Fibroblast of mammary gland (primary cell): ENCODE results near the gene FABP7.

Source experiments
- DNase-seq: peaks from one replicate; pipeline ENCODE4 v3.0.0-alpha.2; 2010; ENCODE audit warnings: low read depth
- H3K4me3 ChIP-seq: 2 replicates; pipeline ENCODE4 v1.5.1; 2011; ENCODE audit warnings: low read depth, mild to moderate bottlenecking, low read length, moderate library complexity; ENCODE audit not compliant: control insufficient read depth
- TF ChIP-seq, protein P1 (sequence below): conservative IDR thresholded peaks from 2 replicates; pipeline ENCODE4 v1.5.1; 2011; ENCODE audit warnings: low read depth, low read length, inconsistent platforms; ENCODE audit not compliant: control insufficient read depth, insufficient read depth

Gene FABP7

DNA sequence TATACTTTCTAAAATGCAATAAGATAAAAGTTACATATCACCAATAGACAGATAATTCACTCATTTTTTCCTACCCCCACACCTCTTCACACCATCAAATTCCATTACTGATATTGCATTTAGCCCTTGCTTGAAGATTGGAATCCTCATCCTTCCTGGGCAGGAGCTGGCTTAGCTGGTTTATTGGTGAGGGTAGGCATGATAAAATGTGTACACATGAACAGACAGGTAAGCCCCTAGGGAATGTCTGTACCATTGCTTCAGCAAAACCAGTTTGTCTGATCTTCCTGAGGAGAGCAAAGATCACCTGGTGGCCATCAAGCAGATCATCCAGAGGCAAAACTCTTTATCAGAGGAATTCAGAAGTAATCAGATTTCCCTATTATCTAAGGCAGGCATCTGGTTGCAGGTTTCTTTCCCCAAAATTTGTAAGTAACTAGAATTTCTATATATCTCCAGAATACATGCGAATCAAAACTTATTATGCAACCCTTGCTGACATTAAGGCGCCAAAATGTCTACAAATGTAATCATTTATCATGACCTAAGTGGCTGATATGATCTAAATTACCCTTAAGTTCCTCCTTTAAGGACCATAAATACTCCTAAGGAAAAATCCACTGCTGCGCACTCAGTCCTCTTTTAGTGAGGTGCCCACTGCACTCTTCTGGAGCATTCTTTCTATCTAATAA lies 6.6 kb upstream of the FABP7 start:
- no peak overlapping the region for H3K4me3 ChIP-seq
- no peak for DNase-seq
- TF ChIP-seq, protein P1, sequence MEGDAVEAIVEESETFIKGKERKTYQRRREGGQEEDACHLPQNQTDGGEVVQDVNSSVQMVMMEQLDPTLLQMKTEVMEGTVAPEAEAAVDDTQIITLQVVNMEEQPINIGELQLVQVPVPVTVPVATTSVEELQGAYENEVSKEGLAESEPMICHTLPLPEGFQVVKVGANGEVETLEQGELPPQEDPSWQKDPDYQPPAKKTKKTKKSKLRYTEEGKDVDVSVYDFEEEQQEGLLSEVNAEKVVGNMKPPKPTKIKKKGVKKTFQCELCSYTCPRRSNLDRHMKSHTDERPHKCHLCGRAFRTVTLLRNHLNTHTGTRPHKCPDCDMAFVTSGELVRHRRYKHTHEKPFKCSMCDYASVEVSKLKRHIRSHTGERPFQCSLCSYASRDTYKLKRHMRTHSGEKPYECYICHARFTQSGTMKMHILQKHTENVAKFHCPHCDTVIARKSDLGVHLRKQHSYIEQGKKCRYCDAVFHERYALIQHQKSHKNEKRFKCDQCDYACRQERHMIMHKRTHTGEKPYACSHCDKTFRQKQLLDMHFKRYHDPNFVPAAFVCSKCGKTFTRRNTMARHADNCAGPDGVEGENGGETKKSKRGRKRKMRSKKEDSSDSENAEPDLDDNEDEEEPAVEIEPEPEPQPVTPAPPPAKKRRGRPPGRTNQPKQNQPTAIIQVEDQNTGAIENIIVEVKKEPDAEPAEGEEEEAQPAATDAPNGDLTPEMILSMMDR = no peak

DNA sequence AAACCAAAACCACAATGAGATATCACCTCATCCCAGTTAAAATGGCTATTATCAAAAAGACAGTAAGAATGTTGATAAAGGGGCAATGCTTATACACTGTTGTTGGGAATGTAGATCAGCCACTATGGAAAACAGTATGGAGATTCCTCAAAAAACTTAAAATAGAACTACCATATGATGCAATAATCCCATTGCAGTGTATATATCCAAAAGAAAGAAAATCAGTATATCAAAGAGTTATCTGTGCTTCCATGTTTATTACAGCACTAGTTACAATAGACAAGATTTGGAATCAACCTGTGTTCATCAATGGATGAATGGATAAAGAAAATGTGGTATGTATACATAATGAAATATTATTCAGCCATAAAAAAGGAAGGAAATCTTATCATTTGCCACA lies 3.5 kb upstream of the FABP7 start:
- TF ChIP-seq, protein P1 = no peak
- no peak overlapping the region for H3K4me3 ChIP-seq
- DNase-seq = no peak

DNA sequence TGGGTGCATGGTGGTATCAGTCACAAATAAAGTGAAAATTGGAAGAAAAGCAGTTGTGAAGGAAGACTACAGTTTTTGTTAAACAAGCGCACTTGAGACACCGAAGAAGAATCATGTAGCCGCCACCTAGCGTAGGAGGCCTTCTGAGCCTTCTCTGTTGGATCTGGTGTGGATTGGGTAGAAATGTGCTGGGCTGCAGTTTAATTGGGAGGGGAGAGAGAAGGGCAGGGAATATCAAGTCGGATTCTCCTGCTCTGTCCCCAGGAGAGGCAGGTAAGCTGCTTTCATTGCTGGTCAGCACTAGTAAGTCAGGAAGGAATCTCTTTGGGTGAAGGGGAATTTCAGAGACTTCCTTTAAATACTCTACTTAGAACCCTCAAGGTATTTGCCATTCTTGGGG lies 1.2 kb upstream of the FABP7 start:
- TF ChIP-seq, protein P1 = no peak
- no peak overlapping the region for H3K4me3 ChIP-seq

GRCh38 chr6:122778985-122779661 lies 393 bp upstream of the FABP7 start:
- TF ChIP-seq, protein P1 = no peak
- no peak for DNase-seq
- no peak overlapping the region for H3K4me3 ChIP-seq

More for the DNA sequence above, 1.2 kb upstream of the FABP7 start:
- DNase-seq = no peak

GRCh38 chr6:122780114-122780513 lies 598 bp downstream of the FABP7 start:
- no peak overlapping the region for H3K4me3 ChIP-seq
- TF ChIP-seq, protein P1 = no peak
- no peak for DNase-seq

DNA sequence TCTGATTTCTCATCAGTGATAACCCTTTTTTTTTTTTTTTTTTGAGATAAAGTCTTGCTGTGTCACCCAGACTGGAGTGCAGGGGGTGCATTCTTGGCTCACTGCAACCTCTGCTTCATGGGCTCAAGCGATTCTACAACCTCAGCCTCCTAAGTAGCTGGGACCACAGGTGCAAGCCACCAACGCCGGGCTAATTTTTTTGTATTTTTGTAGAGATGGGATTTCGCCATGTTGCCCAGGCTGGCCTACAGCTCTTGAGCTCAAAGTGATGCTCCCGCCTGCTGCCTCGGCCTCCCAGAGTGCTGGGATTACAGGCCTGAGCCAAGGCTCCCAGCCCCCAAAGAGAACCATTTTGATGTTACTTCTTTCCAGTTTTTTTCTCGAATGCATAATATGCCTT lies 2.2 kb downstream of the FABP7 start:
- TF ChIP-seq, protein P1 = no peak
- no peak for DNase-seq
- no peak overlapping the region for H3K4me3 ChIP-seq
